ENCODE results near the gene AGPAT3.

- no peak for TF ChIP-seq POLR2AphosphoS5 (IDR thresholded peaks at IDR 0.05)
- TF ChIP-seq CTCF (IDR thresholded peaks at IDR 0.05), result no peak
Measured at GRCh38 chr21:43950481-43950880, 85.5 kb downstream of the AGPAT3 start.

Measured in prostate gland (tissue), 2 donors.